SK-N-SH (cell line): ENCODE results near the gene IMPDH2.

Experiments
- CHD2 ChIP-seq: fragments of 150-350 bp; IDR thresholded peaks from 2 replicates; pipeline ENCODE4 v1.6.1; 2018; ENCODE audit warnings: low read length; ENCODE audit not compliant: partially characterized antibody
- ELF1 ChIP-seq: IDR thresholded peaks from 2 replicates; pipeline ENCODE4 v1.4.0; 2012
- EP300 ChIP-seq, 2 experiments: IDR thresholded peaks; 2 replicates each; pipeline versions ENCODE4 v1.4.0 to v1.6.1; 2012; ENCODE audit warnings: borderline replicate concordance in 1 of 2, low read depth in 1 of 2, low read length in 1 of 2
- FOSL2 ChIP-seq: IDR thresholded peaks from 2 replicates; pipeline ENCODE4 v1.4.0; 2012; ENCODE audit warnings: low read depth, mild to moderate bottlenecking, moderate library complexity, borderline replicate concordance
- JUND ChIP-seq: IDR thresholded peaks from 2 replicates; pipeline ENCODE4 v1.4.0; 2012
- NRF1 ChIP-seq: IDR thresholded peaks from 2 replicates; pipeline ENCODE4 v1.6.1; 2012; ENCODE audit warnings: low read depth, mild to moderate bottlenecking, low read length
- POLR2AphosphoS5 ChIP-seq: IDR thresholded peaks from 2 replicates; pipeline ENCODE4 v1.6.1; 2012; ENCODE audit warnings: low read depth, low read length
- RAD21 ChIP-seq: IDR thresholded peaks from 2 replicates; pipeline ENCODE4 v1.6.1; 2012; ENCODE audit warnings: mild to moderate bottlenecking, low read length
- SMC3 ChIP-seq: IDR thresholded peaks from 2 replicates; pipeline ENCODE4 v1.6.1; 2012; ENCODE audit warnings: low read depth, low read length, improper control_type of control experiment
- TEAD4 ChIP-seq: IDR thresholded peaks from 2 replicates; pipeline ENCODE4 v1.4.0; 2012; ENCODE audit warnings: mild to moderate bottlenecking, borderline replicate concordance; ENCODE audit not compliant: insufficient read depth
- YY1 ChIP-seq: IDR thresholded peaks from 2 replicates; pipeline ENCODE4 v1.4.0; 2012; ENCODE audit warnings: low read depth, mild to moderate bottlenecking
- TF ChIP-seq, protein P1 (sequence below): fragments of 200-600 bp; sonication (generic); IDR thresholded peaks from 2 replicates; pipeline ENCODE4 v1.6.1; 2017; ENCODE audit warnings: antibody characterized with exemption, mild to moderate bottlenecking, moderate library complexity
- TF ChIP-seq, protein P2 (sequence below): IDR thresholded peaks from 2 replicates; pipeline ENCODE4 v1.4.0; 2012; ENCODE audit warnings: low read depth
- TF ChIP-seq, protein P3 (sequence below): IDR thresholded peaks from 2 replicates; pipeline ENCODE4; 2012

DNA sequence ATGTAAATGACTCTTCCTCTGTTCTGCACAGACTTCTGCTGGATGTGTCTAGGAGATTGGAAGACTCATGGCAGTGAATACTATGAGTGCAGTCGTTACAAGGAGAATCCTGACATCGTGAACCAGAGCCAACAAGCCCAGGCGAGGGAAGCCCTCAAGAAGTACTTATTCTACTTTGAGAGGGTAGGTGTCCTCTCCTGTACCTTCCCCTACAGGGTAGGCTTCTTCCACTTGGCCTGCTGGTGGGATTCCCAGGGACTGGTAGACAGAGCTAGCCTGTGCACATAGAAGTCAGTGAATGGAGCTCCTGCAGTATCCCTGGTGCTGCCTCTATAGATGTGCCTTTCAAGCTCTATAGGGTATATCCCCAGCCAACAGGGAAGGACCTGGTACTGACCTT is 49.7 kb downstream of the IMPDH2 start:
- TF ChIP-seq CHD2 (no peak), FOSL2 (no peak), JUND (no peak), POLR2AphosphoS5 (no peak), SMC3 (no peak), ELF1 (no peak), TEAD4 (no peak), NRF1 (no peak), RAD21 (no peak), YY1 (no peak), EP300 (IDR thresholded peaks at IDR 0.05; ENCODE audit: borderline replicate concordance in 1 of 2, low read depth in 1 of 2, low read length in 1 of 2) (no peak)
- TF ChIP-seq, protein P1, sequence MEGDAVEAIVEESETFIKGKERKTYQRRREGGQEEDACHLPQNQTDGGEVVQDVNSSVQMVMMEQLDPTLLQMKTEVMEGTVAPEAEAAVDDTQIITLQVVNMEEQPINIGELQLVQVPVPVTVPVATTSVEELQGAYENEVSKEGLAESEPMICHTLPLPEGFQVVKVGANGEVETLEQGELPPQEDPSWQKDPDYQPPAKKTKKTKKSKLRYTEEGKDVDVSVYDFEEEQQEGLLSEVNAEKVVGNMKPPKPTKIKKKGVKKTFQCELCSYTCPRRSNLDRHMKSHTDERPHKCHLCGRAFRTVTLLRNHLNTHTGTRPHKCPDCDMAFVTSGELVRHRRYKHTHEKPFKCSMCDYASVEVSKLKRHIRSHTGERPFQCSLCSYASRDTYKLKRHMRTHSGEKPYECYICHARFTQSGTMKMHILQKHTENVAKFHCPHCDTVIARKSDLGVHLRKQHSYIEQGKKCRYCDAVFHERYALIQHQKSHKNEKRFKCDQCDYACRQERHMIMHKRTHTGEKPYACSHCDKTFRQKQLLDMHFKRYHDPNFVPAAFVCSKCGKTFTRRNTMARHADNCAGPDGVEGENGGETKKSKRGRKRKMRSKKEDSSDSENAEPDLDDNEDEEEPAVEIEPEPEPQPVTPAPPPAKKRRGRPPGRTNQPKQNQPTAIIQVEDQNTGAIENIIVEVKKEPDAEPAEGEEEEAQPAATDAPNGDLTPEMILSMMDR: no peak
- TF ChIP-seq, protein P2, sequence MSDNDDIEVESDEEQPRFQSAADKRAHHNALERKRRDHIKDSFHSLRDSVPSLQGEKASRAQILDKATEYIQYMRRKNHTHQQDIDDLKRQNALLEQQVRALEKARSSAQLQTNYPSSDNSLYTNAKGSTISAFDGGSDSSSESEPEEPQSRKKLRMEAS: no peak
- TF ChIP-seq, protein P3, sequence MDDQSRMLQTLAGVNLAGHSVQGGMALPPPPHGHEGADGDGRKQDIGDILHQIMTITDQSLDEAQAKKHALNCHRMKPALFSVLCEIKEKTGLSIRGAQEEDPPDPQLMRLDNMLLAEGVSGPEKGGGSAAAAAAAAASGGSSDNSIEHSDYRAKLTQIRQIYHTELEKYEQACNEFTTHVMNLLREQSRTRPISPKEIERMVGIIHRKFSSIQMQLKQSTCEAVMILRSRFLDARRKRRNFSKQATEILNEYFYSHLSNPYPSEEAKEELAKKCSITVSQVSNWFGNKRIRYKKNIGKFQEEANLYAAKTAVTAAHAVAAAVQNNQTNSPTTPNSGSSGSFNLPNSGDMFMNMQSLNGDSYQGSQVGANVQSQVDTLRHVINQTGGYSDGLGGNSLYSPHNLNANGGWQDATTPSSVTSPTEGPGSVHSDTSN: no peak
